SK-N-SH (cell line): Measurements from ENCODE around the gene CD46. TPM values are rescaled to one million over a fixed set of nuclear protein-coding genes. Genes with fewer than 3 reads are reported as not detected.

Experiments
- CTCF ChIA-PET: fragments of 300-600, 350-600 bp; formaldehyde crosslinking; extraction: SDS; loops from one replicate; lab custom pipeline; 2021; lab: Yijun Ruan, JAX
- POLR2A ChIA-PET: fragments of 350-600 bp; sonication (Branson Sonifier 250); formaldehyde crosslinking; extraction: SDS; loops from one replicate; lab custom pipeline; 2020; ENCODE audit warnings: antibody characterized with exemption, inconsistent platforms; lab: Yijun Ruan, JAX
- DNase-seq: peaks from one replicate; pipeline ENCODE4 v3.0.0; 2012
- H2AFZ ChIP-seq: fragments of 200-600 bp; sonication (generic); 2 replicates; pipeline ENCODE4 v1.8.1; 2016; ENCODE audit warnings: antibody characterized with exemption, mild to moderate bottlenecking, low read depth
- H3F3A ChIP-seq: fragments of 200-600 bp; sonication (generic); replicated peaks from 2 replicates; pipeline ENCODE3; 2016; ENCODE audit warnings: antibody characterized with exemption, mild to moderate bottlenecking; ENCODE audit not compliant: insufficient read depth
- H3K27ac ChIP-seq, 2 experiments: fragments of 200-500 bp in 1 of 2; fragments of 200-600 bp in 1 of 2; sonication (Bioruptor generic) in 1 of 2; sonication (generic), shearing (Covaris generic) in 1 of 2; 2 replicates each; pipeline versions ENCODE4 v1.5.1 to v1.6.1; 2014 to 2016; ENCODE audit warnings: low read depth in 2 of 2, inconsistent platforms in 1 of 2, low read length in 1 of 2, mild to moderate bottlenecking in 1 of 2, mixed read lengths in 1 of 2
- H3K27me3 ChIP-seq: fragments of 200-600 bp; sonication (generic), shearing (Covaris generic); 2 replicates; pipeline ENCODE4 v1.6.1; 2016; ENCODE audit warnings: mixed run types; ENCODE audit not compliant: insufficient read depth
- H3K36me3 ChIP-seq, 2 experiments: fragments of 200-500 bp in 1 of 2; fragments of 200-600 bp in 1 of 2; sonication (Bioruptor generic) in 1 of 2; sonication (generic) in 1 of 2; replicated peaks in 1 of 2; 2 replicates each; pipeline versions ENCODE3 to v1.5.1; 2014 to 2016; ENCODE audit warnings: low read length in 1 of 2, mild to moderate bottlenecking in 1 of 2; ENCODE audit not compliant: insufficient read depth in 2 of 2, control insufficient read depth in 1 of 2
- H3K4me1 ChIP-seq, 2 experiments: fragments of 200-500 bp in 1 of 2; fragments of 200-600 bp in 1 of 2; sonication (Bioruptor generic) in 1 of 2; sonication (generic), shearing (Covaris generic) in 1 of 2; 2 replicates each; pipeline versions ENCODE4 v1.5.1 to v1.6.1; 2014 to 2016; ENCODE audit warnings: low read depth in 1 of 2, low read length in 1 of 2, mixed run types in 1 of 2; ENCODE audit not compliant: insufficient read depth in 2 of 2, control insufficient read depth in 1 of 2
- H3K4me2 ChIP-seq: fragments of 200-600 bp; sonication (generic), shearing (Covaris generic); 2 replicates; pipeline ENCODE4 v1.6.1; 2017; ENCODE audit warnings: mixed run types
- H3K4me3 ChIP-seq, 2 experiments: fragments of 200-500 bp in 1 of 2; fragments of 200-600 bp in 1 of 2; sonication (Bioruptor generic) in 1 of 2; sonication (generic), shearing (Covaris generic) in 1 of 2; 2 replicates each; pipeline versions ENCODE4 v1.5.1 to v1.8.1; 2014 to 2016; ENCODE audit warnings: low read depth in 2 of 2, inconsistent platforms in 1 of 2, low read length in 1 of 2, mild to moderate bottlenecking in 1 of 2, mixed read lengths in 1 of 2, moderate library complexity in 1 of 2
- H3K79me2 ChIP-seq: fragments of 200-600 bp; sonication (generic); 2 replicates; pipeline ENCODE4 v1.8.1; 2017; ENCODE audit warnings: mild to moderate bottlenecking; ENCODE audit not compliant: insufficient read depth
- H3K9ac ChIP-seq: fragments of 200-600 bp; sonication (generic); 2 replicates; pipeline ENCODE4 v1.6.1; 2017; ENCODE audit warnings: mixed run types
- H3K9me2 ChIP-seq: fragments of 200-600 bp; sonication (generic); 2 replicates; pipeline ENCODE4 v1.6.1; 2017; ENCODE audit warnings: mixed run types
- H3K9me3 ChIP-seq: fragments of 200-600 bp; sonication (generic); 2 replicates; pipeline ENCODE4 v1.6.1; 2017; ENCODE audit warnings: mixed run types, mild to moderate bottlenecking, moderate library complexity
- H4K20me1 ChIP-seq: fragments of 200-600 bp; sonication (generic); 2 replicates; pipeline ENCODE4 v1.6.1; 2017; ENCODE audit warnings: mild to moderate bottlenecking, mixed run types; ENCODE audit not compliant: insufficient read depth
- ELF1 ChIP-seq: IDR thresholded peaks from 2 replicates; pipeline ENCODE4 v1.4.0; 2012
- FOXM1 ChIP-seq: IDR thresholded peaks from 2 replicates; pipeline ENCODE4 v1.4.0; 2012; ENCODE audit warnings: low read depth, mild to moderate bottlenecking
- GATA2 ChIP-seq: sonication (generic); formaldehyde crosslinking; IDR thresholded peaks from 2 replicates; pipeline ENCODE4 v1.5.0; 2020; ENCODE audit warnings: mild to moderate bottlenecking, missing genetic modification reagents
- MEF2A ChIP-seq: IDR thresholded peaks from 2 replicates; pipeline ENCODE4 v1.4.0; 2012; ENCODE audit warnings: low read depth, borderline replicate concordance
- RAD21 ChIP-seq: IDR thresholded peaks from 2 replicates; pipeline ENCODE4 v1.6.1; 2012; ENCODE audit warnings: mild to moderate bottlenecking, low read length
- RCOR1 ChIP-seq: fragments of 150-350 bp; IDR thresholded peaks from 2 replicates; pipeline ENCODE4 v1.6.1; 2017; ENCODE audit warnings: antibody characterized with exemption, low read length
- SIN3A ChIP-seq: IDR thresholded peaks from 2 replicates; pipeline ENCODE4 v1.6.1; 2012; ENCODE audit warnings: low read depth, mild to moderate bottlenecking, low read length, moderate library complexity, borderline replicate concordance
- TAF1 ChIP-seq: IDR thresholded peaks from 2 replicates; pipeline ENCODE4 v1.6.1; 2012; ENCODE audit warnings: low read depth, mild to moderate bottlenecking, low read length, moderate library complexity, borderline replicate concordance
- TEAD4 ChIP-seq: IDR thresholded peaks from 2 replicates; pipeline ENCODE4 v1.4.0; 2012; ENCODE audit warnings: mild to moderate bottlenecking, borderline replicate concordance; ENCODE audit not compliant: insufficient read depth
- YY1 ChIP-seq: IDR thresholded peaks from 2 replicates; pipeline ENCODE4 v1.4.0; 2012; ENCODE audit warnings: low read depth, mild to moderate bottlenecking
- WGBS: methylation state at CpG from one replicate; pipeline ENCODE4 v1.1.6; 2017; ENCODE audit warnings: low lambda C conversion rate; 5-methylcytosine and 5-hydroxymethylcytosine counted together
- polyA plus RNA-seq, 3 experiments: library from polyadenylated mRNA; depleted of rRNA; stranded (reverse); fragments of >200 nt; gene quantifications; 2 replicates each; pipeline ENCODE4 v1.2.3, GENCODE V29; 2012
- TF ChIP-seq, protein P1 (sequence below): fragments of 150-350 bp; IDR thresholded peaks from 2 replicates; pipeline ENCODE4 v1.6.1; 2016; ENCODE audit warnings: mild to moderate bottlenecking, low read depth, low read length
- TF ChIP-seq, protein P2 (sequence below): IDR thresholded peaks from 2 replicates; pipeline ENCODE4 v1.4.0; 2012; ENCODE audit warnings: low read depth, borderline replicate concordance
- TF ChIP-seq, protein P3 (sequence below): IDR thresholded peaks from 2 replicates; pipeline ENCODE4 v1.4.0; 2012; ENCODE audit warnings: low read depth
- TF ChIP-seq, protein P4 (sequence below): IDR thresholded peaks from 2 replicates; pipeline ENCODE4 v1.4.0; 2012; ENCODE audit warnings: low read depth, borderline replicate concordance
- TF ChIP-seq, protein P5 (sequence below): fragments of 200-600 bp; sonication (generic); IDR thresholded peaks from 2 replicates; pipeline ENCODE4 v1.6.1; 2017; ENCODE audit warnings: antibody characterized with exemption, mild to moderate bottlenecking, moderate library complexity
- TF ChIP-seq, protein P6 (sequence below): fragments of 150-350 bp; IDR thresholded peaks from 2 replicates; pipeline ENCODE4 v1.6.1; 2017; ENCODE audit warnings: antibody characterized with exemption, low read length, low read depth, borderline replicate concordance

CD46 gene
- polyA plus RNA-seq, 1 of the 3 experiments (the other 2 are of a cell fraction): 56.0 TPM

DNA sequence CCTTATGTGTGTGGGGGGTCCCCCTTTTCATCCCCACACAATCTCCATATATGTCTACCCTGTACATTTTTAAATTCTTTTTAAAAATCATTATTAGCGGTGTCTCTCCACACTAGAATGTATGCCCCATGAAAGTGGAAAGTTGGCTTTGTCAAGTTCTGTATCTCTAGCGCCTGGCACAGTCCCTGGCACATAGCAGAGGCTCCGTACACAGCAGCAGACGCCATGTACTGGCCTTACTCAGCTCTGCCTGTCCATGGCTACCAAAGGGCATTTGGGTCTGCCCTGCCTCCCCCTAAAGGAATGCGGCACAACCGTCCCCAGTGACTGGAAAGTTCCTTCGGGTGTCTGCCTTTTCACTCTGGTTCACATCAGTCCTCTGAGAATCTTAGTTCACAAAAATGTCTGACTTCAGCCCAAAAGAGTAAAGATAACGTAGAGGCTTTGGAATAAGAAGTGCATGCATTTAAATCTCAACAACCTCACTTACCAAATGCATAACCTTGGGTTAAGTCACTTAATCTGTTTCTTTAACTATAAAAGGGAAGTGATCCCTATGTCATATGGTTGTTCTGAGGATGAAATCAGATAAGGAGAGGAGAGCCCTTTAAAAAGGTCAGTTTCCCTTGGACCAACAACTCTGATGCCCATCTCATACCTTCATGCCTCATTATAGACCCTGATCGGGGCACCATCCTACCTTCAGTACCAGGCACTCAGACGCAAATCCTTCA is 61.1 kb downstream of the CD46 start:
- WGBS: 97% methylated on average over 9 of the region's 10 CpGs
- H3K4me2 ChIP-seq: no peak overlapping the region
- H3K9me2 ChIP-seq: no peaks in the 10 kb centered on the region
- no peaks in the 10 kb centered on the region for H3K79me2 ChIP-seq
- DNase-seq: no peak
- no peaks in the 10 kb centered on the region; a peak in 1 of 4 replicates for H3K4me1 ChIP-seq
- H3K27me3 ChIP-seq: no peaks in the 10 kb centered on the region
- CTCF ChIA-PET: interaction anchor here (0.6 to 2.7 kb wide), 3 partner anchors 9 to 1333 kb away, joined by 3 to 9 read pairs (median 4); no protein-coding TSS in a partner anchor
- H3K36me3 ChIP-seq: peaks cover 0 to 20% of the 10 kb centered on the region in 2 experiments
- no peaks in the 10 kb centered on the region for H4K20me1 ChIP-seq
- H3K9me3 ChIP-seq: no peaks in the 10 kb centered on the region
- no peak overlapping the region for H3K27ac ChIP-seq
- no peak overlapping the region for H3K9ac ChIP-seq
- H3K4me3 ChIP-seq: no peak overlapping the region
- H2AFZ ChIP-seq: no peak overlapping the region
- POLR2A ChIA-PET: no interaction called here
- H3F3A ChIP-seq: no peaks in the 10 kb centered on the region
- TF ChIP-seq GATA2 (CRISPR knock-in tag) (no peak), TEAD4 (no peak), MEF2A (no peak)
- TF ChIP-seq, protein P1, sequence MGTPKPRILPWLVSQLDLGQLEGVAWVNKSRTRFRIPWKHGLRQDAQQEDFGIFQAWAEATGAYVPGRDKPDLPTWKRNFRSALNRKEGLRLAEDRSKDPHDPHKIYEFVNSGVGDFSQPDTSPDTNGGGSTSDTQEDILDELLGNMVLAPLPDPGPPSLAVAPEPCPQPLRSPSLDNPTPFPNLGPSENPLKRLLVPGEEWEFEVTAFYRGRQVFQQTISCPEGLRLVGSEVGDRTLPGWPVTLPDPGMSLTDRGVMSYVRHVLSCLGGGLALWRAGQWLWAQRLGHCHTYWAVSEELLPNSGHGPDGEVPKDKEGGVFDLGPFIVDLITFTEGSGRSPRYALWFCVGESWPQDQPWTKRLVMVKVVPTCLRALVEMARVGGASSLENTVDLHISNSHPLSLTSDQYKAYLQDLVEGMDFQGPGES: no peak
- TF ChIP-seq, all 33 proteins: peak for 0

DNA sequence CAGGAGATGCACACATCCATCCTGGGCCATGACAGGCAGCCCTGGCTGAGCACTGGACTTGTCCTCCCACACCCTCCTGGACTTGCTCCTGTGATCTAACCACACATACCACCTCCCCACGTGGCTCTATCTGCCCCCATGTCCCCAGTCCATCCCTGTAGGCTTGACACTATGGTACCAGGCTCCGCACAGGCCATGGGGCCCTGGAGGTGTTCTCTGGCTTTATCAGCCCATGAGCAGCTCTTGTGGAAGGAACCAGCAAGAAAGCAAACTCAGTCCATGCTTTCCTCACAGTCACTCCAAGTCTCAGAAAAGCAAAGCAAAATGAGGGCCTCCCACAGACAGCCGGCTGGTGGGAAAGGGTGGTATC is 61.6 kb downstream of the CD46 start:
- no peaks in the 10 kb centered on the region for H3K79me2 ChIP-seq
- H3K27me3 ChIP-seq: no peaks in the 10 kb centered on the region
- H3K9ac ChIP-seq: no peak overlapping the region
- peaks cover 0 to 18% of the 10 kb centered on the region in 2 experiments for H3K36me3 ChIP-seq
- H3F3A ChIP-seq: no peaks in the 10 kb centered on the region
- no peak overlapping the region for H3K4me3 ChIP-seq
- H3K9me3 ChIP-seq: no peaks in the 10 kb centered on the region
- CTCF ChIA-PET: interaction anchor here (0.6 to 1.0 kb wide), 3 partner anchors 16 to 1334 kb away, joined by 3 to 4 read pairs (median 3); no protein-coding TSS in a partner anchor
- H3K4me1 ChIP-seq: no peaks in the 10 kb centered on the region; a peak in 1 of 4 replicates
- H4K20me1 ChIP-seq: no peaks in the 10 kb centered on the region
- no peak for DNase-seq
- POLR2A ChIA-PET: no interaction called here
- no peaks in the 10 kb centered on the region for H3K9me2 ChIP-seq
- no peak overlapping the region for H2AFZ ChIP-seq
- no peak overlapping the region for H3K27ac ChIP-seq
- H3K4me2 ChIP-seq: no peak overlapping the region
- 67% methylated on average over 3 of the region's 3 CpGs for WGBS
- TF ChIP-seq FOXM1 (no peak), SIN3A (no peak), RCOR1 (no peak), TAF1 (no peak), ELF1 (no peak), YY1 (no peak), RAD21 (no peak)
- TF ChIP-seq, protein P2, sequence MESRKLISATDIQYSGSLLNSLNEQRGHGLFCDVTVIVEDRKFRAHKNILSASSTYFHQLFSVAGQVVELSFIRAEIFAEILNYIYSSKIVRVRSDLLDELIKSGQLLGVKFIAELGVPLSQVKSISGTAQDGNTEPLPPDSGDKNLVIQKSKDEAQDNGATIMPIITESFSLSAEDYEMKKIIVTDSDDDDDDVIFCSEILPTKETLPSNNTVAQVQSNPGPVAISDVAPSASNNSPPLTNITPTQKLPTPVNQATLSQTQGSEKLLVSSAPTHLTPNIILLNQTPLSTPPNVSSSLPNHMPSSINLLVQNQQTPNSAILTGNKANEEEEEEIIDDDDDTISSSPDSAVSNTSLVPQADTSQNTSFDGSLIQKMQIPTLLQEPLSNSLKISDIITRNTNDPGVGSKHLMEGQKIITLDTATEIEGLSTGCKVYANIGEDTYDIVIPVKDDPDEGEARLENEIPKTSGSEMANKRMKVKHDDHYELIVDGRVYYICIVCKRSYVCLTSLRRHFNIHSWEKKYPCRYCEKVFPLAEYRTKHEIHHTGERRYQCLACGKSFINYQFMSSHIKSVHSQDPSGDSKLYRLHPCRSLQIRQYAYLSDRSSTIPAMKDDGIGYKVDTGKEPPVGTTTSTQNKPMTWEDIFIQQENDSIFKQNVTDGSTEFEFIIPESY: no peak
- TF ChIP-seq, protein P1: no peak
- TF ChIP-seq, protein P3, sequence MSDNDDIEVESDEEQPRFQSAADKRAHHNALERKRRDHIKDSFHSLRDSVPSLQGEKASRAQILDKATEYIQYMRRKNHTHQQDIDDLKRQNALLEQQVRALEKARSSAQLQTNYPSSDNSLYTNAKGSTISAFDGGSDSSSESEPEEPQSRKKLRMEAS: no peak
- TF ChIP-seq, protein P4, sequence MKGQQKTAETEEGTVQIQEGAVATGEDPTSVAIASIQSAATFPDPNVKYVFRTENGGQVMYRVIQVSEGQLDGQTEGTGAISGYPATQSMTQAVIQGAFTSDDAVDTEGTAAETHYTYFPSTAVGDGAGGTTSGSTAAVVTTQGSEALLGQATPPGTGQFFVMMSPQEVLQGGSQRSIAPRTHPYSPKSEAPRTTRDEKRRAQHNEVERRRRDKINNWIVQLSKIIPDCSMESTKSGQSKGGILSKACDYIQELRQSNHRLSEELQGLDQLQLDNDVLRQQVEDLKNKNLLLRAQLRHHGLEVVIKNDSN: no peak
- TF ChIP-seq, protein P5, sequence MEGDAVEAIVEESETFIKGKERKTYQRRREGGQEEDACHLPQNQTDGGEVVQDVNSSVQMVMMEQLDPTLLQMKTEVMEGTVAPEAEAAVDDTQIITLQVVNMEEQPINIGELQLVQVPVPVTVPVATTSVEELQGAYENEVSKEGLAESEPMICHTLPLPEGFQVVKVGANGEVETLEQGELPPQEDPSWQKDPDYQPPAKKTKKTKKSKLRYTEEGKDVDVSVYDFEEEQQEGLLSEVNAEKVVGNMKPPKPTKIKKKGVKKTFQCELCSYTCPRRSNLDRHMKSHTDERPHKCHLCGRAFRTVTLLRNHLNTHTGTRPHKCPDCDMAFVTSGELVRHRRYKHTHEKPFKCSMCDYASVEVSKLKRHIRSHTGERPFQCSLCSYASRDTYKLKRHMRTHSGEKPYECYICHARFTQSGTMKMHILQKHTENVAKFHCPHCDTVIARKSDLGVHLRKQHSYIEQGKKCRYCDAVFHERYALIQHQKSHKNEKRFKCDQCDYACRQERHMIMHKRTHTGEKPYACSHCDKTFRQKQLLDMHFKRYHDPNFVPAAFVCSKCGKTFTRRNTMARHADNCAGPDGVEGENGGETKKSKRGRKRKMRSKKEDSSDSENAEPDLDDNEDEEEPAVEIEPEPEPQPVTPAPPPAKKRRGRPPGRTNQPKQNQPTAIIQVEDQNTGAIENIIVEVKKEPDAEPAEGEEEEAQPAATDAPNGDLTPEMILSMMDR: no peak
- TF ChIP-seq, protein P6, sequence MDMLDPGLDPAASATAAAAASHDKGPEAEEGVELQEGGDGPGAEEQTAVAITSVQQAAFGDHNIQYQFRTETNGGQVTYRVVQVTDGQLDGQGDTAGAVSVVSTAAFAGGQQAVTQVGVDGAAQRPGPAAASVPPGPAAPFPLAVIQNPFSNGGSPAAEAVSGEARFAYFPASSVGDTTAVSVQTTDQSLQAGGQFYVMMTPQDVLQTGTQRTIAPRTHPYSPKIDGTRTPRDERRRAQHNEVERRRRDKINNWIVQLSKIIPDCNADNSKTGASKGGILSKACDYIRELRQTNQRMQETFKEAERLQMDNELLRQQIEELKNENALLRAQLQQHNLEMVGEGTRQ: no peak
